Activated CD8-positive, alpha-beta memory T cell treated with anti-CD3 and anti-CD28 coated beads, Interleukin-2, amount 10 ng/mL, durations not matched to agents 7 days and 5 days (primary cell): ENCODE results near the gene SNX2. TPM values are rescaled to one million over a fixed set of nuclear protein-coding genes. Genes with fewer than 3 reads are reported as not detected.
"Not testable (repeated sequence)": the region's sequence is repeated elsewhere in the genome, so short reads cannot be mapped to it uniquely, and the experiment has no call there.

Source experiments
- ATAC-seq: fragments of 150-1000 bp; cut with Tn5 transposase; one replicate; pipeline ENCODE4 v1.10.0; 2021; ENCODE audit warnings: moderate library complexity
- CTCF ChIA-PET: fragments of 350-600 bp; sonication (Branson Sonifier 250); formaldehyde crosslinking; loops from one replicate; lab custom pipeline; 2021; ENCODE audit warnings: antibody characterized with exemption; lab: Charles Lee
- DNase-seq: peaks from one replicate; pipeline ENCODE4 v3.0.0-alpha.2; 2020
- H3K27ac Mint-ChIP-seq: one replicate; pipeline ENCODE4 v1.8.0; 2021; ENCODE audit warnings: mild to moderate bottlenecking, mixed read lengths
- H3K27me3 Mint-ChIP-seq: one replicate; pipeline ENCODE4 v1.8.0; 2021; ENCODE audit warnings: mixed read lengths
- H3K36me3 Mint-ChIP-seq: one replicate; pipeline ENCODE4 v1.8.0; 2021; ENCODE audit warnings: mild to moderate bottlenecking, mixed read lengths
- H3K4me1 Mint-ChIP-seq: one replicate; pipeline ENCODE4 v1.8.0; 2021; ENCODE audit warnings: mixed read lengths
- H3K4me3 Mint-ChIP-seq: one replicate; pipeline ENCODE4 v1.8.0; 2021; ENCODE audit warnings: mild to moderate bottlenecking, moderate library complexity, mixed read lengths
- H3K9me3 Mint-ChIP-seq: one replicate; pipeline ENCODE4 v1.8.0; 2022; ENCODE audit warnings: low read depth, mixed read lengths
- total RNA-seq, 2 experiments: library from RNA; stranded (reverse); gene quantifications; one replicate each; pipeline ENCODE4 v1.2.3, GENCODE V29; 2021

The SNX2 gene
- total RNA-seq, 2 experiments from 2014 or later = 29.5 to 34.8 TPM

DNA sequence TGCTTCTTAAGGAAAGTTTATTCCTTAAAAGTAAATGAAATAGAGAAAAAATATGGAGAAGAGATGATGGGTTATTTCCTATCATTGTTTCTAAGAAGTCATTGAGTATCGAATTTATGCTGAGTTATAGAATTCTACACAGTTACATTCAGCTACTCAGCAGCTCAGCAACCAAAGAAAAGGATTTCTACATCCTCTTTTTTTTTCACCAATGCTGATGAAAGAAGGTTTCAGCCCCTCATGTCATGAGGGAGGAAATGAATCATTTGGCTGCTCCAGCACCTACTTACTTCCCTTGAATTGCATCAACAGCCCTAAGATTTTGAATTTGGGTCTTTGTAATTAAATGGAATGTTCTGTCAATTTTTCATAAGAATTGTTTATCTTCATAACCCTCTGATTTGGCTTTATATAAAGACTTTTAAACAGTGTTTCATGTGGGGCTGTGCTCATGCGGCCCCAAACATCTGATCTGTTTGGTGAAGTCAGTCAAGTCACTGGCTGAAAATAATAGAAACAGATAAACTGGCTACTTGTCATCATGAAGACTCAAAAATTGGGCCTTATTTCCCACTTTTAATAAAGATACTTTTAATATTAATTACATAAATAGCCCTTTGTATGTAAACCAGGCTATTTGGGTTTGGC lies 18.5 kb upstream of the SNX2 start:
- Mint-ChIP-seq H3K27me3 (peaks cover 8% of the 10 kb centered on the region), H3K4me1 (peaks cover 15% of the 10 kb centered on the region), H3K27ac (no peak overlapping the region), H3K4me3 (no peak overlapping the region), H3K9me3 (no peaks in the 10 kb centered on the region), H3K36me3 (no peaks in the 10 kb centered on the region)
- CTCF ChIA-PET = interaction anchor here (1.6 kb wide), 1 partner anchor 17 kb away, joined by 5 read pairs; no protein-coding TSS in a partner anchor
- DNase-seq (no peak), ATAC-seq (peak; percentile 53)

GRCh38 chr5:122757285-122757684 lies 17.6 kb upstream of the SNX2 start:
- no peaks in the 10 kb centered on the region for H3K36me3 Mint-ChIP-seq
- H3K27ac Mint-ChIP-seq = no peak overlapping the region
- ATAC-seq = no peak

GRCh38 chr5:122759241-122760070 lies 15.4 kb upstream of the SNX2 start:
- H3K27ac Mint-ChIP-seq = no peak overlapping the region
- CTCF ChIA-PET = interaction anchor here (1.7 kb wide), 1 partner anchor 19 kb away, joined by 3 read pairs; no protein-coding TSS in a partner anchor
- H3K4me1 Mint-ChIP-seq = peaks cover 15% of the 10 kb centered on the region
- DNase-seq = no peak
- ATAC-seq = no peak
- H3K36me3 Mint-ChIP-seq = no peaks in the 10 kb centered on the region
- H3K9me3 Mint-ChIP-seq = no peaks in the 10 kb centered on the region
- no peaks in the 10 kb centered on the region for H3K27me3 Mint-ChIP-seq
- H3K4me3 Mint-ChIP-seq = no peak overlapping the region

More at GRCh38 chr5:122757285-122757684, 17.6 kb upstream of the SNX2 start:
- Mint-ChIP-seq H3K4me1 (peaks cover 15% of the 10 kb centered on the region), H3K27me3 (peaks cover 5% of the 10 kb centered on the region), H3K9me3 (no peaks in the 10 kb centered on the region), H3K4me3 (no peak overlapping the region)
- CTCF ChIA-PET = interaction anchor here (1.6 kb wide), 1 partner anchor 16 kb away, joined by 5 read pairs; no protein-coding TSS in a partner anchor
- DNase-seq = no peak

- Mint-ChIP-seq H3K9me3 (no peaks in the 10 kb centered on the region), H3K27me3 (no peaks in the 10 kb centered on the region), H3K4me3 (no peak overlapping the region), H3K4me1 (peaks cover 15% of the 10 kb centered on the region), H3K36me3 (no peaks in the 10 kb centered on the region), H3K27ac (no peak overlapping the region)
- no peak for DNase-seq
- CTCF ChIA-PET = no interaction called here
- no peak for ATAC-seq
Observed at GRCh38 chr5:122760236-122760635, 14.6 kb upstream of the SNX2 start.

DNA sequence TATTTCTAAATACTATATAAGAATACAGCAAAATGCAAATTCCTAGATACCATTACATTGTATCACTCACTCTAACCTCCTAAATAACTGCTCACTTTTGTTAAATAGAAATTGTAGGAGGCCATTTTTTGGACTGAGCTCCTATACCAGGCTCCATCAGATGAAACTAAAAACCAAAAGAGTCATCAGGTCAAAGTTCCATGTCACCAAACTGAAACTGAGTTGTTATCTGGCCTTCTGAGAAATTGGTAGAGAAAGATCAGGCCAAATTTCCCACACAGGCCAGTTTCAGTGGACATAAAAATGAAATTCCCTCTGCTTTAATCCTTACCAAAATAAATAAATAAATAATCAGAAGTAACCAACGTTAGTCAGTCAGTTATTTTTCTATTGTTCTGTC lies 13.8 kb upstream of the SNX2 start:
- Mint-ChIP-seq H3K27me3 (no peaks in the 10 kb centered on the region), H3K4me3 (no peak overlapping the region), H3K4me1 (peaks cover 10% of the 10 kb centered on the region), H3K9me3 (no peaks in the 10 kb centered on the region), H3K36me3 (no peaks in the 10 kb centered on the region), H3K27ac (no peak overlapping the region)
- ATAC-seq (no peak), DNase-seq (no peak)
- CTCF ChIA-PET = no interaction called here

DNA sequence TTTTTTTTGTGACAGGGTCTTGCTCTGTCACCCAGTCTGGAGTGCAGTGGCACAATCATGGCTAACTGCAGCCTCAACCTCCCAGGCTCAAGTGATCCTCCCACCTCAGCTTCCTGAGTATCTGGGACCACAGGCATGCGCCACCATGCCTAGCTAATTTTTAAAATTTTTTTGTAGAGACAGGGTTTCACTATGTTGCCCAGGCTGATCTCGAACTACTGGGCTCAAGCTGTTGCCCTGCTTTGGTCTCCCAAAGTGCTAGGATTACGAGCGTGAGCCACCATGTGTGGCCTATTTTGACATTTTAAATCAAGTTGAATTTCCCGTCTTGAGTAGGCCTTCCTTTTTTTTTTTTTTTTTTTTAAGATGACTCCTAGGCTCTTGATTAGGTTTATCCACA lies 13.0 kb upstream of the SNX2 start:
- H3K27ac Mint-ChIP-seq, H3K36me3 Mint-ChIP-seq, CTCF ChIA-PET, H3K4me3 Mint-ChIP-seq, H3K9me3 Mint-ChIP-seq, DNase-seq, H3K27me3 Mint-ChIP-seq, ATAC-seq, H3K4me1 Mint-ChIP-seq: not testable (repeated sequence)

DNA sequence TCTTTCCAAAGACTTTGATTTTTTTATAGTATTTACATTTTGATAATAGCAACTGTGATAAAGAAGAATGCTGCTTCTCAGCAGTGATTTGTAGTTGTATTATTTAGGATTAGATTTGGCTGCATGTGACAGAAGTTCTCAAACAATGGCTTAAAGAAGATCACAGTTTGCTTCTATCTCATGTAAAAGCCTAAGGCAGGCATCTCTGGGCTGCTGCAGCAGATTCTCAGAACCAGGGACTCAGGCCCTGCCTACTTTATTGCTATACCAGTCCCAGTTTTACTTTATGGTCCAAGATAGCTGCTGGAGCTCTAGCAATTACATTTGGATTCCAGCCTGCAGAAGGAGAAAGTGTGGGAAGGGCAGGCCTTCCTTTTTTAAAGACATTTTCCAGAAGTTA lies 8.8 kb upstream of the SNX2 start:
- Mint-ChIP-seq H3K4me1 (no peaks in the 10 kb centered on the region), H3K9me3 (no peaks in the 10 kb centered on the region), H3K36me3 (no peaks in the 10 kb centered on the region), H3K27me3 (peaks cover 16% of the 10 kb centered on the region), H3K4me3 (no peak overlapping the region), H3K27ac (no peak overlapping the region)
- CTCF ChIA-PET = no interaction called here
- DNase-seq = no peak
- ATAC-seq = no peak

DNA sequence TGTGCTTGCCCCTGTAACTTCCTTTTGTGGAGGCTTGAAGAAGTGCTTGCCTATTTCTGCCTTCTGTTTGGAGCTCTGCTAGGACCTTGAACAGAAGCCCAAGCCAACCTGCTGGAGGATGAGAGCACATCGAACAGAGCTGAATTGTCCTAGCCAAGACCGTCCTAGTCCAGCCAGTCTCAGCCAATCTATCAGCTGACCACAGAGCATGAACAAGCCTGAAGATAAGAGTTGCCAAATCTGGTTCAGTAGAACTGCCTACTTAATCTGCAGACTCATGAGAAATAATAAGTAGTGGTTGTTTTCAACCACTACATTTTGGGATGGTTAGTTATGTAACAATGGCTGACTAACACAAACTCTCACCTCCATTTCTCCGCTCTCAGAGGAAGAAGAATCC lies 4.4 kb upstream of the SNX2 start:
- no peaks in the 10 kb centered on the region for H3K9me3 Mint-ChIP-seq
- no peak overlapping the region for H3K4me3 Mint-ChIP-seq
- DNase-seq (no peak), ATAC-seq (no peak)
- H3K27me3 Mint-ChIP-seq = peaks cover 18% of the 10 kb centered on the region
- peaks cover 7% of the 10 kb centered on the region for H3K4me1 Mint-ChIP-seq
- no peak overlapping the region for H3K27ac Mint-ChIP-seq
- no peaks in the 10 kb centered on the region for H3K36me3 Mint-ChIP-seq
- CTCF ChIA-PET = no interaction called here

DNA sequence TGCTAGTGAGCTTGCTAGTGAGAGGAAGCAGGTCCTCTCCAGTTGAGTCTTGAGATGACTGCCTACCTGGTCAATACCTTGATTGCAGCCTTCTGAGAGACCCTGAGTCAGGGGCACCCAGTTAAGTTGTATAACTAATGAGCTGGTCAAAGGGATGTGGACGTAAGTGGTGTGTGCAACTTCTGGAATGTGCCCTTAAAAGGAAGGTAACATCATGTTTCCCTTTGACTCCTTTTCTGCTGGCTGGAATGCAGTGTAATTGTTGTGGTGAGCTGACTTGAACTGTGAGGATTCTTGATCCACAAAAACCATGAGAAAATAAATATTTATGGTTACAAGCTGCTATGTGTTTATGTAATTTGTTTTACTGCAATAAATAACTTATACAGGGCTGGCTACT lies 2.4 kb upstream of the SNX2 start:
- Mint-ChIP-seq H3K27ac (no peak overlapping the region), H3K4me3 (no peak overlapping the region), H3K9me3 (no peaks in the 10 kb centered on the region), H3K27me3 (peaks cover 18% of the 10 kb centered on the region), H3K4me1 (peaks cover 24% of the 10 kb centered on the region), H3K36me3 (no peaks in the 10 kb centered on the region)
- CTCF ChIA-PET = no interaction called here
- no peak for DNase-seq
- ATAC-seq = no peak

DNA sequence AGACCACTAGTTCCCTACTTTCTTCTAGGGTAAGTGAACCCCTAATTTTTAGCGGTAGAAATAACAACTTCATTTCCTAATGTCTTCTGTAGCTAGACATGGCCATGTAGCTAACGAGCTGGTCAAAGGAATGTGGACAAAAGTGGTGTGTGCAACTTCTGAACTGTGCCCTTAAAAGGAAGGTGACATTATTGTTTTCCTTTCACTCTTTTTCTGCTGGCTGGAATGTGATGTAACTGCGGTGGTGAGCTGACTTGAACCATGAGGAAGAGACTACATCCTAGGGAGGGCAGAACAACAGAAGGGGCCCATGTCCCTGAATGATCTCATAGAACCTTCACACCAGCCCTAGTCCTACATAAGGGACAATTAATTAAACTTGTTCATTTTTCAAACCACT lies 1.3 kb upstream of the SNX2 start:
- Mint-ChIP-seq H3K4me3 (peak overlapping the region; percentile 15), H3K27ac (no peak overlapping the region), H3K9me3 (no peaks in the 10 kb centered on the region), H3K27me3 (peaks cover 16% of the 10 kb centered on the region), H3K4me1 (peaks cover 29% of the 10 kb centered on the region), H3K36me3 (peaks cover 2% of the 10 kb centered on the region)
- ATAC-seq = no peak
- no peak for DNase-seq
- CTCF ChIA-PET = interaction anchor here (0.7 to 1.4 kb wide), 4 partner anchors 9 to 650 kb away, joined by 3 to 5 read pairs (median 3); partner anchors contain the start of gene CEP120

DNA sequence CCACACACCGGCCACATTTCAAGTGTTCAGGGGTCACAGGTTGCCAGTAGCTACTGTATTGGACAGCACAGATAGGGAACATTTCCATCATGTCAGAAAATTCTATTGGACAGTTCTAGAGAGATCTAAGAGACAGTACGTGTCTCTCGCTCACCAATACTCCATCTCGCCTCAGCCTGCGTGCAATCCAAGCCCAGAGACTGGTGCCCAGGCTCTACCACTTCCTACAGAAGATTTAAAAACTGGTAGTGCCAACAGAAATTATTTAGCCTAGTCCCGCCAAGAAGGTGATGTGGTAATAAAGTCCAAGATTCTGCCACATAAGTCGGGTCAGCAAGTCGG lies 390 bp upstream of the SNX2 start:
- peak overlapping the region; percentile 79 for H3K27ac Mint-ChIP-seq
- peak; percentile 21 for ATAC-seq

GRCh38 chr5:122775550-122776542 lies 966 bp downstream of the SNX2 start:
- peaks cover 4% of the 10 kb centered on the region for H3K27me3 Mint-ChIP-seq
- CTCF ChIA-PET = interaction anchor here (0.9 to 1.3 kb wide), 2 partner anchors 24 to 33 kb away, joined by 3 to 4 read pairs; no protein-coding TSS in a partner anchor
- H3K4me3 Mint-ChIP-seq = peak overlapping the region; percentile 93
- H3K9me3 Mint-ChIP-seq = no peaks in the 10 kb centered on the region
- DNase-seq (no peak), ATAC-seq (no peak)
- H3K4me1 Mint-ChIP-seq = peaks cover 32% of the 10 kb centered on the region
- peak overlapping the region; percentile 90 for H3K27ac Mint-ChIP-seq
- H3K36me3 Mint-ChIP-seq = peaks cover 9% of the 10 kb centered on the region

More for the DNA sequence above, 390 bp upstream of the SNX2 start:
- peaks cover 32% of the 10 kb centered on the region for H3K4me1 Mint-ChIP-seq
- no peak for DNase-seq
- H3K27me3 Mint-ChIP-seq = peaks cover 16% of the 10 kb centered on the region
- CTCF ChIA-PET = interaction anchor here (1.3 to 1.4 kb wide), 2 partner anchors 22 to 593 kb away, joined by 3 to 4 read pairs; no protein-coding TSS in a partner anchor
- H3K4me3 Mint-ChIP-seq = peak overlapping the region; percentile 93
- peaks cover 4% of the 10 kb centered on the region for H3K36me3 Mint-ChIP-seq
- no peaks in the 10 kb centered on the region for H3K9me3 Mint-ChIP-seq

DNA sequence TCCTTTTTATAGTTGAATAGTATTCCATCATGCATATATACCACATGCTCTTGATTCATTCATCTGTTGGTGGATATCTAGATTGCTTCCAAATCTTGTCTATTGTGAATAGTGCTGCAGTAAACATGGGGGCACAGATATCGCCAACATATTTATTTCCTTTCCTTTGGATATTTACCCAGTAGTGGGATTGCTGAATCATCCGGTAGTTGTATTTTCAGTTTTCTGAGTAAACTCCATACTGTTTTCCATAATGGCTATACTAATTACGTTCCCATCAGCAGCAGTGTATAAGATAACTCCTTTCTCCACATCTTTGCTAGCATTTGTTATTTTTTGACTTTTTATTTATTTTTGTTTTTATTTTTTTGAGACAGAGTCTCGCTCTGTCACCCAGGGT lies 3.3 kb downstream of the SNX2 start:
- ATAC-seq (no peak), DNase-seq (no peak)
- H3K27ac Mint-ChIP-seq = no peak overlapping the region
- peaks cover 12% of the 10 kb centered on the region for H3K36me3 Mint-ChIP-seq
- H3K4me1 Mint-ChIP-seq = peaks cover 32% of the 10 kb centered on the region
- peaks cover 2% of the 10 kb centered on the region for H3K9me3 Mint-ChIP-seq
- H3K4me3 Mint-ChIP-seq = no peak overlapping the region
- CTCF ChIA-PET = interaction anchor here (1.2 kb wide), 1 partner anchor 19 kb away, joined by 3 read pairs; no protein-coding TSS in a partner anchor
- no peaks in the 10 kb centered on the region for H3K27me3 Mint-ChIP-seq
